ENCODE results near the gene ARHGAP6.

DNA sequence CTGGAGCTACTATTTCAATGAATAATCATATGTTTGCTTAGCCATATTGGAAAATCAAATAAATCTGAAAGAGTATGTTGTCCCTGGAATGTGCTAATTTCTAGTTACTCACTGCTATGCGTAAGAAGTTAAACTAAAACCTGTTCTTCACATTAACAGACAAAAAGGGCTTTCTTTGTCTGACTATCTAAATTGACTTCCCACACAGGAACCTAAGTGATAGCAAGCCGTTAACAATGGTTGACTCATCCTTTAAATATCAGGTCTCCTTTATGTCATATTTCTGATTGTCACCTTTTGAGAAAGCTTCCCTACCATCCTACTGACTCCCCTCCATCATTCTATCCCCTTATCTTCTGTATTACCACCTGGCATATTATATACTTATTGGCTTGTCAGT lies 291.1 kb downstream of the ARHGAP6 start:
- TF ChIP-seq SIN3A (IDR thresholded peaks at IDR 0.05; ENCODE audit: low read depth) (no peak), YY1 (IDR thresholded peaks at IDR 0.05; ENCODE audit: extremely low read depth, insufficient replicate concordance, low read depth, low read length) (no peak), EZH2 (IDR thresholded peaks at IDR 0.05) (no peak), REST (IDR thresholded peaks at IDR 0.05; ENCODE audit: low read depth) (no peak), ZBTB33 (IDR thresholded peaks at IDR 0.05; ENCODE audit: extremely low read depth, insufficient replicate concordance, low read length) (no peak), ELF1 (IDR thresholded peaks at IDR 0.05; ENCODE audit: borderline replicate concordance, low read depth) (no peak), EGR1 (IDR thresholded peaks at IDR 0.05; ENCODE audit: low read depth) (no peak), RAD21 (IDR thresholded peaks at IDR 0.05; ENCODE audit: low read depth) (no peak), MAX (IDR thresholded peaks at IDR 0.05) (no peak), ZFX (IDR thresholded peaks at IDR 0.05) (no peak)
- TF ChIP-seq, protein P1, sequence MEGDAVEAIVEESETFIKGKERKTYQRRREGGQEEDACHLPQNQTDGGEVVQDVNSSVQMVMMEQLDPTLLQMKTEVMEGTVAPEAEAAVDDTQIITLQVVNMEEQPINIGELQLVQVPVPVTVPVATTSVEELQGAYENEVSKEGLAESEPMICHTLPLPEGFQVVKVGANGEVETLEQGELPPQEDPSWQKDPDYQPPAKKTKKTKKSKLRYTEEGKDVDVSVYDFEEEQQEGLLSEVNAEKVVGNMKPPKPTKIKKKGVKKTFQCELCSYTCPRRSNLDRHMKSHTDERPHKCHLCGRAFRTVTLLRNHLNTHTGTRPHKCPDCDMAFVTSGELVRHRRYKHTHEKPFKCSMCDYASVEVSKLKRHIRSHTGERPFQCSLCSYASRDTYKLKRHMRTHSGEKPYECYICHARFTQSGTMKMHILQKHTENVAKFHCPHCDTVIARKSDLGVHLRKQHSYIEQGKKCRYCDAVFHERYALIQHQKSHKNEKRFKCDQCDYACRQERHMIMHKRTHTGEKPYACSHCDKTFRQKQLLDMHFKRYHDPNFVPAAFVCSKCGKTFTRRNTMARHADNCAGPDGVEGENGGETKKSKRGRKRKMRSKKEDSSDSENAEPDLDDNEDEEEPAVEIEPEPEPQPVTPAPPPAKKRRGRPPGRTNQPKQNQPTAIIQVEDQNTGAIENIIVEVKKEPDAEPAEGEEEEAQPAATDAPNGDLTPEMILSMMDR (IDR thresholded peaks at IDR 0.05 in 2 of 3, conservative IDR thresholded peaks at IDR 0.05 in 1 of 3; ENCODE audit: borderline replicate concordance in 1 of 3, insufficient read depth in 1 of 3, low read depth in 2 of 3, low read length in 2 of 3) = no peak

Data from HCT116 (cell line).